SK-N-SH (cell line): ENCODE results near the gene TIMELESS. TPM values are rescaled to one million over a fixed set of nuclear protein-coding genes. Genes with fewer than 3 reads are reported as not detected.

Experiments
- CTCF ChIA-PET: fragments of 300-600, 350-600 bp; formaldehyde crosslinking; extraction: SDS; loops from one replicate; lab custom pipeline; 2021; lab: Yijun Ruan, JAX
- POLR2A ChIA-PET: fragments of 350-600 bp; sonication (Branson Sonifier 250); formaldehyde crosslinking; extraction: SDS; loops from one replicate; lab custom pipeline; 2020; ENCODE audit warnings: antibody characterized with exemption, inconsistent platforms; lab: Yijun Ruan, JAX
- DNase-seq: peaks from one replicate; pipeline ENCODE4 v3.0.0; 2012
- H2AFZ ChIP-seq: fragments of 200-600 bp; sonication (generic); 2 replicates; pipeline ENCODE4 v1.8.1; 2016; ENCODE audit warnings: antibody characterized with exemption, mild to moderate bottlenecking, low read depth
- H3F3A ChIP-seq: fragments of 200-600 bp; sonication (generic); replicated peaks from 2 replicates; pipeline ENCODE3; 2016; ENCODE audit warnings: antibody characterized with exemption, mild to moderate bottlenecking; ENCODE audit not compliant: insufficient read depth
- H3K27ac ChIP-seq, 2 experiments: fragments of 200-500 bp in 1 of 2; fragments of 200-600 bp in 1 of 2; sonication (Bioruptor generic) in 1 of 2; sonication (generic), shearing (Covaris generic) in 1 of 2; 2 replicates each; pipeline versions ENCODE4 v1.5.1 to v1.6.1; 2014 to 2016; ENCODE audit warnings: low read depth in 2 of 2, inconsistent platforms in 1 of 2, low read length in 1 of 2, mild to moderate bottlenecking in 1 of 2, mixed read lengths in 1 of 2
- H3K27me3 ChIP-seq: fragments of 200-600 bp; sonication (generic), shearing (Covaris generic); 2 replicates; pipeline ENCODE4 v1.6.1; 2016; ENCODE audit warnings: mixed run types; ENCODE audit not compliant: insufficient read depth
- H3K36me3 ChIP-seq, 2 experiments: fragments of 200-500 bp in 1 of 2; fragments of 200-600 bp in 1 of 2; sonication (Bioruptor generic) in 1 of 2; sonication (generic) in 1 of 2; replicated peaks in 1 of 2; 2 replicates each; pipeline versions ENCODE3 to v1.5.1; 2014 to 2016; ENCODE audit warnings: low read length in 1 of 2, mild to moderate bottlenecking in 1 of 2; ENCODE audit not compliant: insufficient read depth in 2 of 2, control insufficient read depth in 1 of 2
- H3K4me1 ChIP-seq, 2 experiments: fragments of 200-500 bp in 1 of 2; fragments of 200-600 bp in 1 of 2; sonication (Bioruptor generic) in 1 of 2; sonication (generic), shearing (Covaris generic) in 1 of 2; 2 replicates each; pipeline versions ENCODE4 v1.5.1 to v1.6.1; 2014 to 2016; ENCODE audit warnings: low read depth in 1 of 2, low read length in 1 of 2, mixed run types in 1 of 2; ENCODE audit not compliant: insufficient read depth in 2 of 2, control insufficient read depth in 1 of 2
- H3K4me2 ChIP-seq: fragments of 200-600 bp; sonication (generic), shearing (Covaris generic); 2 replicates; pipeline ENCODE4 v1.6.1; 2017; ENCODE audit warnings: mixed run types
- H3K4me3 ChIP-seq, 2 experiments: fragments of 200-500 bp in 1 of 2; fragments of 200-600 bp in 1 of 2; sonication (Bioruptor generic) in 1 of 2; sonication (generic), shearing (Covaris generic) in 1 of 2; 2 replicates each; pipeline versions ENCODE4 v1.5.1 to v1.8.1; 2014 to 2016; ENCODE audit warnings: low read depth in 2 of 2, inconsistent platforms in 1 of 2, low read length in 1 of 2, mild to moderate bottlenecking in 1 of 2, mixed read lengths in 1 of 2, moderate library complexity in 1 of 2
- H3K79me2 ChIP-seq: fragments of 200-600 bp; sonication (generic); 2 replicates; pipeline ENCODE4 v1.8.1; 2017; ENCODE audit warnings: mild to moderate bottlenecking; ENCODE audit not compliant: insufficient read depth
- H3K9ac ChIP-seq: fragments of 200-600 bp; sonication (generic); 2 replicates; pipeline ENCODE4 v1.6.1; 2017; ENCODE audit warnings: mixed run types
- H3K9me2 ChIP-seq: fragments of 200-600 bp; sonication (generic); 2 replicates; pipeline ENCODE4 v1.6.1; 2017; ENCODE audit warnings: mixed run types
- H3K9me3 ChIP-seq: fragments of 200-600 bp; sonication (generic); 2 replicates; pipeline ENCODE4 v1.6.1; 2017; ENCODE audit warnings: mixed run types, mild to moderate bottlenecking, moderate library complexity
- H4K20me1 ChIP-seq: fragments of 200-600 bp; sonication (generic); 2 replicates; pipeline ENCODE4 v1.6.1; 2017; ENCODE audit warnings: mild to moderate bottlenecking, mixed run types; ENCODE audit not compliant: insufficient read depth
- ELF1 ChIP-seq: IDR thresholded peaks from 2 replicates; pipeline ENCODE4 v1.4.0; 2012
- EP300 ChIP-seq, 2 experiments: IDR thresholded peaks; 2 replicates each; pipeline versions ENCODE4 v1.4.0 to v1.6.1; 2012; ENCODE audit warnings: borderline replicate concordance in 1 of 2, low read depth in 1 of 2, low read length in 1 of 2
- FOXJ3 ChIP-seq: sonication (generic); formaldehyde crosslinking; IDR thresholded peaks from 2 replicates; pipeline ENCODE4 v1.5.1; 2020; ENCODE audit warnings: mild to moderate bottlenecking, missing genetic modification reagents
- GABPA ChIP-seq: IDR thresholded peaks from 2 replicates; pipeline ENCODE4 v1.4.0; 2012; ENCODE audit warnings: low read depth, mild to moderate bottlenecking
- MEF2A ChIP-seq: IDR thresholded peaks from 2 replicates; pipeline ENCODE4 v1.4.0; 2012; ENCODE audit warnings: low read depth, borderline replicate concordance
- NRF1 ChIP-seq: IDR thresholded peaks from 2 replicates; pipeline ENCODE4 v1.6.1; 2012; ENCODE audit warnings: low read depth, mild to moderate bottlenecking, low read length
- POLR2AphosphoS5 ChIP-seq: IDR thresholded peaks from 2 replicates; pipeline ENCODE4 v1.6.1; 2012; ENCODE audit warnings: low read depth, low read length
- RCOR1 ChIP-seq: fragments of 150-350 bp; IDR thresholded peaks from 2 replicates; pipeline ENCODE4 v1.6.1; 2017; ENCODE audit warnings: antibody characterized with exemption, low read length
- RFX5 ChIP-seq: IDR thresholded peaks from 2 replicates; pipeline ENCODE4 v1.6.1; 2012; ENCODE audit warnings: mild to moderate bottlenecking, improper control_type of control experiment, low read length
- RXRA ChIP-seq: IDR thresholded peaks from 2 replicates; pipeline ENCODE4 v1.4.0; 2012; ENCODE audit warnings: low read depth, mild to moderate bottlenecking, borderline replicate concordance
- SIN3A ChIP-seq: IDR thresholded peaks from 2 replicates; pipeline ENCODE4 v1.6.1; 2012; ENCODE audit warnings: low read depth, mild to moderate bottlenecking, low read length, moderate library complexity, borderline replicate concordance
- SMC3 ChIP-seq: IDR thresholded peaks from 2 replicates; pipeline ENCODE4 v1.6.1; 2012; ENCODE audit warnings: low read depth, low read length, improper control_type of control experiment
- TAF1 ChIP-seq: IDR thresholded peaks from 2 replicates; pipeline ENCODE4 v1.6.1; 2012; ENCODE audit warnings: low read depth, mild to moderate bottlenecking, low read length, moderate library complexity, borderline replicate concordance
- YY1 ChIP-seq: IDR thresholded peaks from 2 replicates; pipeline ENCODE4 v1.4.0; 2012; ENCODE audit warnings: low read depth, mild to moderate bottlenecking
- WGBS: methylation state at CpG from one replicate; pipeline ENCODE4 v1.1.6; 2017; ENCODE audit warnings: low lambda C conversion rate; 5-methylcytosine and 5-hydroxymethylcytosine counted together
- polyA plus RNA-seq, 3 experiments: library from polyadenylated mRNA; depleted of rRNA; stranded (reverse); fragments of >200 nt; gene quantifications; 2 replicates each; pipeline ENCODE4 v1.2.3, GENCODE V29; 2012
- TF ChIP-seq, protein P1 (sequence below): IDR thresholded peaks from 2 replicates; pipeline ENCODE4 v1.4.0; 2012; ENCODE audit warnings: low read depth, borderline replicate concordance
- TF ChIP-seq, protein P2 (sequence below): IDR thresholded peaks from 2 replicates; pipeline ENCODE4 v1.6.1; 2012; ENCODE audit warnings: mild to moderate bottlenecking, low read depth, low read length, moderate library complexity

The TIMELESS gene
- polyA plus RNA-seq, 1 of the 3 experiments (the other 2 are of a cell fraction): 5.4 TPM

DNA sequence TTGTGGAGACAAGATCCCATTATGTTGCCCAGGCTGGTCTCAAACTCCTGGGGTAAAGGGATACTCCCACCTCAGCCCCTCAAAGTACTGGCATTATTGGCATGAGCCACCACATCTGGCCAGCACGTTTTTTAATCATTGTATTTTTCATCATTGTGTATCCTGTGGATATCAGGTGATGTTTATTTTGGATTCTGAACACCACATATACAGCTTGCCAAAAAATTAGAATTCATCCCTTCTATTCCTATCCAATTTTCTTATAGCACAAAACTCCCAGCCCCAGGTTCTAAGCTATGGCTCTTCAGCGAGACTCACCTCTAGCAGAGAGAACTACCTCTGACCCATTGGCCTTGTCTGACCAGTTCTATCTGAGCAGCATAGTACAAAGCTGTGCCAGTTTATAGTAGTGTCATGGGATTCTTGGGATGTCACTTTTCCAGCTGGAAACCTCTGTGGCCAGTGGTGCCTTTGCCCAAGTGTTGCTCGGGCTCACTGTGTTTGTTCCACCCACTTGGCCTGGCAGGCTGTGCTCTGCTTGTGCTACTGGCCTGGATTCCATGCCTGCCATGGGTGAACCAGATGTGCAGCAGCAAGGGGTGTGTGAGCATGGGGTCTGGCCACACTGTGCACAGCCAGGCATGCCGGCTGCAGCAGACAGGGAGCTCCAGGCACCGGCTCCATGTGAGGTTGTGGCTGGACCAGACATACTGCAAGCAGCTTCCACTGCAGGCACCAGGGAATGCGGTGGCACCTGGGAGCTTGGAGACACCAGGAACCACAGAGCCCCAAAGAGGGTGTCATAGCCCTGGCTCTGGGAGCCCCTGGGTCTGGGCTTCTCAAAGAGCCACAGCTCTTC, 37.2 kb downstream of the TIMELESS start:
- H3K4me2 ChIP-seq: no peak overlapping the region
- H3K9me3 ChIP-seq: no peaks in the 10 kb centered on the region
- no peak overlapping the region for H2AFZ ChIP-seq
- H3K27ac ChIP-seq: no peak overlapping the region
- no peaks in the 10 kb centered on the region for H3K79me2 ChIP-seq
- no peak overlapping the region for H3K4me3 ChIP-seq
- no peaks in the 10 kb centered on the region for H3F3A ChIP-seq
- 65% methylated on average over 6 of the region's 6 CpGs for WGBS
- no peaks in the 10 kb centered on the region for H3K27me3 ChIP-seq
- peaks cover 0 to 6% of the 10 kb centered on the region in 2 experiments for H3K36me3 ChIP-seq
- H3K9ac ChIP-seq: no peak overlapping the region
- CTCF ChIA-PET: interaction anchor here (1.2 to 1.3 kb wide), 2 partner anchors 52 to 102 kb away, joined by 3 to 7 read pairs; partner anchors contain the start of gene STAT2
- TF ChIP-seq NRF1 (no peak), RCOR1 (no peak), FOXJ3 (CRISPR knock-in tag) (no peak), GABPA (no peak), SIN3A (no peak), EP300 (IDR thresholded peaks at IDR 0.05; ENCODE audit: borderline replicate concordance in 1 of 2, low read depth in 1 of 2, low read length in 1 of 2) (no peak), YY1 (no peak), SMC3 (no peak), ELF1 (no peak)
- TF ChIP-seq, protein P1, sequence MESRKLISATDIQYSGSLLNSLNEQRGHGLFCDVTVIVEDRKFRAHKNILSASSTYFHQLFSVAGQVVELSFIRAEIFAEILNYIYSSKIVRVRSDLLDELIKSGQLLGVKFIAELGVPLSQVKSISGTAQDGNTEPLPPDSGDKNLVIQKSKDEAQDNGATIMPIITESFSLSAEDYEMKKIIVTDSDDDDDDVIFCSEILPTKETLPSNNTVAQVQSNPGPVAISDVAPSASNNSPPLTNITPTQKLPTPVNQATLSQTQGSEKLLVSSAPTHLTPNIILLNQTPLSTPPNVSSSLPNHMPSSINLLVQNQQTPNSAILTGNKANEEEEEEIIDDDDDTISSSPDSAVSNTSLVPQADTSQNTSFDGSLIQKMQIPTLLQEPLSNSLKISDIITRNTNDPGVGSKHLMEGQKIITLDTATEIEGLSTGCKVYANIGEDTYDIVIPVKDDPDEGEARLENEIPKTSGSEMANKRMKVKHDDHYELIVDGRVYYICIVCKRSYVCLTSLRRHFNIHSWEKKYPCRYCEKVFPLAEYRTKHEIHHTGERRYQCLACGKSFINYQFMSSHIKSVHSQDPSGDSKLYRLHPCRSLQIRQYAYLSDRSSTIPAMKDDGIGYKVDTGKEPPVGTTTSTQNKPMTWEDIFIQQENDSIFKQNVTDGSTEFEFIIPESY: no peak
- no peaks in the 10 kb centered on the region for H4K20me1 ChIP-seq
- H3K4me1 ChIP-seq: no peaks in the 10 kb centered on the region; a peak in 1 of 4 replicates
- no peak for DNase-seq
- POLR2A ChIA-PET: no interaction called here
- H3K9me2 ChIP-seq: no peaks in the 10 kb centered on the region

DNA sequence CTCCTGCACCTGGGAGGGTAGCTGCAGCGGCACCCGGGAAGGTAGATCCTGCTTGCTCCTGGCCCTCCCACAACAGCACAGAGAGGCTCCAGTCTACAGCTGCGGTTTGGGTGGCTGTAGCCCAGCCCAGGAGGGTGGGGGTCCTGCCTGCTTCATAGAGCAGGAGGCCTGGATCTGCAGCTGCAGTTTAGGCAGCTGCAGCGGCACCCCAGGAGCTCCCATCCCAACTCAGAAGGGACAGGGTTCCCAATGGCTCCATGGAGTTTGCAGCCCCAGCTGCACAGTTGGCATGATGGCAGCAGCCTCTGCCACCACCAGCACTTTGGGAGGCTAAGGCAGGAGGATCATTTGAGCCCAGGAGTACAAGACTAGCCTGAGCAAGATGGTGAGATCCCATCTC, 38.5 kb downstream of the TIMELESS start:
- no peak overlapping the region for H2AFZ ChIP-seq
- no peaks in the 10 kb centered on the region for H4K20me1 ChIP-seq
- H3K27ac ChIP-seq: no peak overlapping the region
- ChIA-PET POLR2A (no interaction called here), CTCF (interaction anchor here (1.2 kb wide), 1 partner anchor 51 kb away, joined by 7 read pairs; the partner anchor contains the start of gene STAT2)
- H3K4me2 ChIP-seq: no peak overlapping the region
- H3F3A ChIP-seq: no peaks in the 10 kb centered on the region
- no peaks in the 10 kb centered on the region for H3K9me2 ChIP-seq
- no peak overlapping the region for H3K9ac ChIP-seq
- H3K4me1 ChIP-seq: no peaks in the 10 kb centered on the region; a peak in 1 of 4 replicates
- peaks cover 0 to 6% of the 10 kb centered on the region in 2 experiments for H3K36me3 ChIP-seq
- no peaks in the 10 kb centered on the region for H3K27me3 ChIP-seq
- no peak overlapping the region for H3K4me3 ChIP-seq
- no peaks in the 10 kb centered on the region for H3K9me3 ChIP-seq
- WGBS: no CpG with 5 or more reads among the region's 4 CpGs
- no peak for DNase-seq
- no peaks in the 10 kb centered on the region for H3K79me2 ChIP-seq
- TF ChIP-seq, protein P1: no peak
- TF ChIP-seq SIN3A (no peak), RFX5 (no peak), MEF2A (no peak), SMC3 (no peak), TAF1 (no peak), YY1 (no peak), POLR2AphosphoS5 (no peak), RXRA (no peak)
- TF ChIP-seq, protein P2, sequence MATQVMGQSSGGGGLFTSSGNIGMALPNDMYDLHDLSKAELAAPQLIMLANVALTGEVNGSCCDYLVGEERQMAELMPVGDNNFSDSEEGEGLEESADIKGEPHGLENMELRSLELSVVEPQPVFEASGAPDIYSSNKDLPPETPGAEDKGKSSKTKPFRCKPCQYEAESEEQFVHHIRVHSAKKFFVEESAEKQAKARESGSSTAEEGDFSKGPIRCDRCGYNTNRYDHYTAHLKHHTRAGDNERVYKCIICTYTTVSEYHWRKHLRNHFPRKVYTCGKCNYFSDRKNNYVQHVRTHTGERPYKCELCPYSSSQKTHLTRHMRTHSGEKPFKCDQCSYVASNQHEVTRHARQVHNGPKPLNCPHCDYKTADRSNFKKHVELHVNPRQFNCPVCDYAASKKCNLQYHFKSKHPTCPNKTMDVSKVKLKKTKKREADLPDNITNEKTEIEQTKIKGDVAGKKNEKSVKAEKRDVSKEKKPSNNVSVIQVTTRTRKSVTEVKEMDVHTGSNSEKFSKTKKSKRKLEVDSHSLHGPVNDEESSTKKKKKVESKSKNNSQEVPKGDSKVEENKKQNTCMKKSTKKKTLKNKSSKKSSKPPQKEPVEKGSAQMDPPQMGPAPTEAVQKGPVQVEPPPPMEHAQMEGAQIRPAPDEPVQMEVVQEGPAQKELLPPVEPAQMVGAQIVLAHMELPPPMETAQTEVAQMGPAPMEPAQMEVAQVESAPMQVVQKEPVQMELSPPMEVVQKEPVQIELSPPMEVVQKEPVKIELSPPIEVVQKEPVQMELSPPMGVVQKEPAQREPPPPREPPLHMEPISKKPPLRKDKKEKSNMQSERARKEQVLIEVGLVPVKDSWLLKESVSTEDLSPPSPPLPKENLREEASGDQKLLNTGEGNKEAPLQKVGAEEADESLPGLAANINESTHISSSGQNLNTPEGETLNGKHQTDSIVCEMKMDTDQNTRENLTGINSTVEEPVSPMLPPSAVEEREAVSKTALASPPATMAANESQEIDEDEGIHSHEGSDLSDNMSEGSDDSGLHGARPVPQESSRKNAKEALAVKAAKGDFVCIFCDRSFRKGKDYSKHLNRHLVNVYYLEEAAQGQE: no peak
